Amygdala (tissue), 56 donors: ENCODE results near the gene SFXN4.
"Not testable (repeated sequence)": the region's sequence is repeated elsewhere in the genome, so short reads cannot be mapped to it uniquely, and the experiment has no call there.

Experiments
- DNase-seq, 56 donors: peaks; one replicate each; lab custom pipeline; 2025; lab: John Stamatoyannopoulos, UW

Gene SFXN4

GRCh38 chr10:119191881-119192280 is 26.4 kb upstream of the SFXN4 start:
- no peak for DNase-seq

- no peak for DNase-seq
These were observed 25.7 kb upstream of the SFXN4 start for GRCh38 chr10:119190954-119191785.

GRCh38 chr10:119190353-119190752 is 24.8 kb upstream of the SFXN4 start:
- no peak for DNase-seq

GRCh38 chr10:119189811-119190282 is 24.3 kb upstream of the SFXN4 start:
- DNase-seq: peak in 23 of 56 donors; percentile 2 to 54 (median 13)

- no peak for DNase-seq
These were observed 18.3 kb upstream of the SFXN4 start for GRCh38 chr10:119183664-119184412.

- DNase-seq: not testable (repeated sequence)
These were observed 15.4 kb upstream of the SFXN4 start for GRCh38 chr10:119180850-119181400.

- DNase-seq: peak; percentile 49 to 98 (median 89)
These were observed 13.0 kb upstream of the SFXN4 start, which contains the start of gene PRDX3 for GRCh38 chr10:119178372-119179119. Gene PRDX3, minus strand, starts transcription at chr10:119178812. Its CDS starts 22 bp downstream, at chr10:119178790.

- DNase-seq: no peak
These were observed 12.3 kb upstream of the SFXN4 start for GRCh38 chr10:119177708-119178371.

- DNase-seq: no peak
These were observed 10.7 kb upstream of the SFXN4 start for GRCh38 chr10:119176166-119176565.

GRCh38 chr10:119174109-119174508 is 8.6 kb upstream of the SFXN4 start:
- no peak for DNase-seq

- DNase-seq: no peak
These were observed 1.5 kb upstream of the SFXN4 start for GRCh38 chr10:119167041-119167440.

- no peak for DNase-seq
These were observed 1.1 kb upstream of the SFXN4 start for GRCh38 chr10:119166564-119166963.

- no peak for DNase-seq
These were observed 595 bp upstream of the SFXN4 start for GRCh38 chr10:119166118-119166500.

GRCh38 chr10:119162452-119163092 is 2.9 kb downstream of the SFXN4 start:
- DNase-seq: no peak

- DNase-seq: peak in 4 of 56 donors; percentile 3 to 28 (median 15)
These were observed 3.6 kb downstream of the SFXN4 start for GRCh38 chr10:119161680-119162451.

- no peak for DNase-seq
These were observed 6.2 kb downstream of the SFXN4 start for GRCh38 chr10:119159332-119159731.

- no peak for DNase-seq
These were observed 11.9 kb downstream of the SFXN4 start for GRCh38 chr10:119153661-119154060.

- DNase-seq: no peak
These were observed 12.5 kb downstream of the SFXN4 start for GRCh38 chr10:119153041-119153440.

GRCh38 chr10:119151601-119152000 is 13.9 kb downstream of the SFXN4 start:
- DNase-seq: not testable (repeated sequence)
